ENCODE results near the gene ARMC8.

DNA sequence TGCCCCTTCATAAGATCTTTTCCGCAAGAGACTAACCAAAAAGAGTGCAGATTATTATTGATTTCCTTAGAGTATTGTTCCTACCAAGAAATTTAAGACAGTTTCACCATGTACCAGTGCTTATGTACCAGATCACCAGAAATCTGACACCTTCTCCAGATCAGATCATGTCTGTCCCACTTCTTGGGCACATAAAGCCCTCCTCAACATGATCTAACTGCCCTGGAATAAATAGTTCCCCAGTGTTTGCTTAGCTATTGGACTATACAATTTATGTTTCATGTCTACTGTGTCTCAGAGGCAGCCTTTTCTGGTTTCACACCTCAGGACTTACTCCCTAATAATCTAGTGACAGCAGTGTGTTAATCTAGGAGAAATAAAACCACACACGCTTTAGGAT, 95.7 kb downstream of the ARMC8 start:
- no peak for TF ChIP-seq POLR2AphosphoS5 (IDR thresholded peaks at IDR 0.05; ENCODE audit: low read depth, low read length)
- TF ChIP-seq, protein P1, sequence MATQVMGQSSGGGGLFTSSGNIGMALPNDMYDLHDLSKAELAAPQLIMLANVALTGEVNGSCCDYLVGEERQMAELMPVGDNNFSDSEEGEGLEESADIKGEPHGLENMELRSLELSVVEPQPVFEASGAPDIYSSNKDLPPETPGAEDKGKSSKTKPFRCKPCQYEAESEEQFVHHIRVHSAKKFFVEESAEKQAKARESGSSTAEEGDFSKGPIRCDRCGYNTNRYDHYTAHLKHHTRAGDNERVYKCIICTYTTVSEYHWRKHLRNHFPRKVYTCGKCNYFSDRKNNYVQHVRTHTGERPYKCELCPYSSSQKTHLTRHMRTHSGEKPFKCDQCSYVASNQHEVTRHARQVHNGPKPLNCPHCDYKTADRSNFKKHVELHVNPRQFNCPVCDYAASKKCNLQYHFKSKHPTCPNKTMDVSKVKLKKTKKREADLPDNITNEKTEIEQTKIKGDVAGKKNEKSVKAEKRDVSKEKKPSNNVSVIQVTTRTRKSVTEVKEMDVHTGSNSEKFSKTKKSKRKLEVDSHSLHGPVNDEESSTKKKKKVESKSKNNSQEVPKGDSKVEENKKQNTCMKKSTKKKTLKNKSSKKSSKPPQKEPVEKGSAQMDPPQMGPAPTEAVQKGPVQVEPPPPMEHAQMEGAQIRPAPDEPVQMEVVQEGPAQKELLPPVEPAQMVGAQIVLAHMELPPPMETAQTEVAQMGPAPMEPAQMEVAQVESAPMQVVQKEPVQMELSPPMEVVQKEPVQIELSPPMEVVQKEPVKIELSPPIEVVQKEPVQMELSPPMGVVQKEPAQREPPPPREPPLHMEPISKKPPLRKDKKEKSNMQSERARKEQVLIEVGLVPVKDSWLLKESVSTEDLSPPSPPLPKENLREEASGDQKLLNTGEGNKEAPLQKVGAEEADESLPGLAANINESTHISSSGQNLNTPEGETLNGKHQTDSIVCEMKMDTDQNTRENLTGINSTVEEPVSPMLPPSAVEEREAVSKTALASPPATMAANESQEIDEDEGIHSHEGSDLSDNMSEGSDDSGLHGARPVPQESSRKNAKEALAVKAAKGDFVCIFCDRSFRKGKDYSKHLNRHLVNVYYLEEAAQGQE (IDR thresholded peaks at IDR 0.05; ENCODE audit: insufficient read depth in 1 of 2, low read depth in 2 of 2, low read length in 2 of 2) = no peak
- TF ChIP-seq SIN3A (IDR thresholded peaks at IDR 0.05; ENCODE audit: borderline replicate concordance, insufficient read depth, low read length) = no peak
- no peak for TF ChIP-seq TAF1 (IDR thresholded peaks at IDR 0.05; ENCODE audit: borderline replicate concordance, insufficient read depth, low read length)

Data from PFSK-1 (cell line).